AG09309 (cell line): ENCODE results near the gene SDE2.

Experiments
- DNase-seq: peaks from one replicate; pipeline ENCODE4 v3.0.0-alpha.2; 2010; ENCODE audit warnings: low read depth
- H3K4me3 ChIP-seq: 2 replicates; pipeline ENCODE4 v1.5.1; 2011; ENCODE audit warnings: mild to moderate bottlenecking, low read depth, low read length, moderate library complexity; ENCODE audit not compliant: control insufficient read depth
- CTCF ChIP-seq: IDR thresholded peaks from 2 replicates; pipeline ENCODE4 v1.5.1; 2011; ENCODE audit warnings: mild to moderate bottlenecking, low read depth, low read length, inconsistent platforms; ENCODE audit not compliant: insufficient read depth, control insufficient read depth; ENCODE audit errors: missing control alignments

The SDE2 gene

DNA sequence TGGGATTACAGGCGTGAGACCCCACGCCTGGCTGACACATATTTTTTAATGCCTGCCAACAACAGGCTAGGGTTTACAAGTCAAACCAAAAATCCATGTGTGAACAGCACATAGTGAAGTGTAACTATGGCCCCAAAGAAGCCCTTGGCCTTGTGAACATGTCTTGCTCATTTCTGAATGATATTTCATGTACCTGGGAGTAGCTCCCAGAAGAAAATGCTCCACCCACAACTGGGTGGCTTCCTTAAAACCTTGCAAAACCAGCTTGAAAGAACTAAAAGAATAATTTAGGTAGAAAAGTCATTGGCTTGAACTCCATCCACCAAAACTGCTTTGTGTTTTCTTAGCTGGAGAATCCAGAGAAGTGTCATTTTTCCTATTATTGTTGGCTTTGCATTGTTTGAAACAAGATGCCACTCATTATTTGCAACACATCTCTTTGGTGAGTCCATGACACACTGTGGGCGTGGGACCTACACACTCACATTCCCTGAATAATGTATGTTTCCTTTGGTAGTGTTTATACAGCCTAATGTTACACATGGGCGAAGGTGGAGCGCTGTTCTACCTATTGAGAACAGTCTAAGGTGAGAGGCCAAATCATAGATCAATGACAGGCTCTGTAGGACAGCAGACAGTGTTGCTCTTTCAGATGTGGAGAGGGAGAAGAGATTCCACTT, 28.5 kb upstream of the SDE2 start:
- H3K4me3 ChIP-seq, result no peak overlapping the region
- DNase-seq, result no peak
- no peak for TF ChIP-seq CTCF

- no peak for TF ChIP-seq CTCF
- DNase-seq, result no peak
- no peak overlapping the region for H3K4me3 ChIP-seq
Observed at GRCh38 chr1:226026833-226027232, 27.7 kb upstream of the SDE2 start.

GRCh38 chr1:226023735-226024134, 24.6 kb upstream of the SDE2 start:
- no peak for DNase-seq
- TF ChIP-seq CTCF, result no peak
- no peak overlapping the region for H3K4me3 ChIP-seq

- no peak overlapping the region for H3K4me3 ChIP-seq
- TF ChIP-seq CTCF, result no peak
- no peak for DNase-seq
Observed at GRCh38 chr1:226021801-226022200, 22.7 kb upstream of the SDE2 start.

- H3K4me3 ChIP-seq, result no peak overlapping the region
- TF ChIP-seq CTCF, result no peak
- no peak for DNase-seq
Observed at GRCh38 chr1:226021401-226021800, 22.3 kb upstream of the SDE2 start.

DNA sequence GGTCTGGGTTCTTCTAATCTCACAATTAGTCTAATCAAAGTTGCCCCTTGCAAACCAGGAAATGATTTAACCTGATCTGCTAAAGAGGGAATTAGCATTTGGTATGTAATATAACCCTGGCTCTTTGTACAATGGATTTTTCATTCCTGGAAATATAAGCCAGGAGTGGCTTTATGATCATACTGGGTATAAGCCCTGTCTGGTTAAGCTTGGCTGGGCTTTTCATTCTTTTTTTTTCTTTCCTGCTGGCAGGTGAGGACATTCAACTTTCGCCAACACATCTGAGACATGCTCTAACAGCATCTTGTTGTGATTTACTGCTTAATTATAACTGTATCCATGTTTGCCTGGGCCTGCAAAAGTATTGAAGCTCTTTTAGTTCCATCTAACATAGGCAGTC, 20.4 kb upstream of the SDE2 start:
- DNase-seq, result no peak
- TF ChIP-seq CTCF, result no peak
- no peak overlapping the region for H3K4me3 ChIP-seq
